Measurements from ENCODE around the gene SFMBT2.

Gene SFMBT2

GRCh38 chr10:7410862-7411670, at the start of gene SFMBT2:
Gene SFMBT2, minus strand, starts transcription at chr10:7411034. Its CDS starts 29,136 bp downstream, at chr10:7381898.
- DNase-seq (ENCODE audit: low read depth in 2 of 2, low spot score in 1 of 2), result peak in 1 of 2 donors; percentile 5

DNA sequence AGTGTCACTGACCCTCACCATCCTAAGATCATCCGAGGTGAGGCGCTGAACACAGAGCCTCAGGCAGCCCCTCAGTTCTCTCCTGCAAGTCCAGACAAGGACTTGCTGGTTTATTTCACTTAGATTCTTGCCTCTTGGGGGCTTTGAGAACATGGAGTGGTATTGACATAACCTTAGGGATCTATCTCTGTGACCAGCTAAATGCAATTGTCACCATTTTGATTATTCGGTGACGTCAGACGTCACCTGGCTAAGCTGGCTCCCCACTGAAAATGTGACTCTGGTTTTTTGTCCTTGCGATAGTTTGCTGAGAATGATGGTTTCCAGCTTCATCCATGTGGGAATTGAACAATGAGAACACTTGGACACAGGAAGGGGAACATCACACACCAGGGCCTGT, 49.2 kb upstream of the SFMBT2 start:
- DNase-seq (ENCODE audit: low read depth in 2 of 2, low spot score in 1 of 2), result no peak

DNA sequence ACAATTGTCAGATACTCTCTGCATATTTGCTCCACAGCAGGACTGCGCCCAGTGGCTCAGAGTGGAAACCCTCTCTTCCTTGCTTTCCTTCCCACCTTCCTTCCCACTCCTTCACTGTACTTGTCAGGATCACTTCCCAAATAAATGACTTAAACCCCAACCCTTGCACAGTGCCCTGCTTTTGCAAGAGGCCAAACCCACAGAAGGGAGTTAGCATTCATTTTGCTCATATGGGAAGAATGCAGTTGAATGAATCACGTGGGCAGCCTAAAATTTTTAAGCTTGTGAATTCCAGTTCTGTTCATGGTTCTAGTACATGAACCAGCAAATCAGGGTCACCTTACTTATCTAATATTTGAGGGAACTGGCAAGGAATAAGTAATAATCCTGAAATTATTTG, 47.7 kb upstream of the SFMBT2 start:
- DNase-seq (ENCODE audit: low read depth in 2 of 2, low spot score in 1 of 2), result no peak

DNA sequence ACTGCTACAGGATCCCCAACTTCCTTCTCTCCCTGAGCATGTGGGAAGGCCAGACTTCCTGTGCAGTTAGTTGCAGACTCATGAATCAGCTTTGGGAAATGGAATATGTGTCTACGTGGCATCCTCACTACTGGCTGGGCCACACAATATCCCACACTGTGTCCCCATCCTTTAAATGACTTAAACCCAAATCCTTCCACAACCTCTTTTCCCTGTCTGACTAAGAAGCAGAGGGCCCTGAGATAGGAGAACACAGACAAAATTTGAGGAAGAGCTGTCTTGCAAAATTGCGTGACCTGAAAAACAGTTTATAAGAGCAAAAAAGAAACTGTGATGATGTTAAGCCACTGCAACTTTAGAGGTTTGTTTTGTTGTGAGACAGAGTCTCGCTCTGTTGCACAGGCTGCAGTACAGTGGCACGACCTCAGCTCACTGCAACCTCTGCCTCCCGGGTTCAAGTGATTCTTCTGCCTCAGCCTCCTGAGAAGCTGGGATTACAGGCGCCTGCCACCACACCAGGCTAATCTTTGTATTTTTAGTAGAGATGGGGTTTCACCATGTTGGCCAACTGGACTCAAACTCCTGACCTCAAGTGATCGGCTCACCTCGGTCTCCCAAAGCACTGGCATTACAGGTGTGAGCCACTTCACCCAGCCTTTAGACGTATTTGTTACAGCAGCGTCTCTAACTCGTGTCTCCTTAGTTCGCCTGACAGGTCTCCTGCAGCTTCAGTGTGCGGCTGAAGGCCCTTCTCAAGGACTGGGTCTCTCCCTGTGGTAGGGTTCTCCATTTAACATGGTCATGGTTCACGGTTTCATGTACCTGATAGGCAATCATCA, 46.9 kb upstream of the SFMBT2 start:
- DNase-seq (ENCODE audit: low read depth in 2 of 2, low spot score in 1 of 2), result no peak

- no peak for DNase-seq (ENCODE audit: low read depth in 2 of 2, low spot score in 1 of 2)
These were observed 38.3 kb upstream of the SFMBT2 start for GRCh38 chr10:7449063-7449695.

GRCh38 chr10:7445474-7446185, 34.8 kb upstream of the SFMBT2 start:
- no peak for DNase-seq (ENCODE audit: low read depth in 2 of 2, low spot score in 1 of 2)

DNA sequence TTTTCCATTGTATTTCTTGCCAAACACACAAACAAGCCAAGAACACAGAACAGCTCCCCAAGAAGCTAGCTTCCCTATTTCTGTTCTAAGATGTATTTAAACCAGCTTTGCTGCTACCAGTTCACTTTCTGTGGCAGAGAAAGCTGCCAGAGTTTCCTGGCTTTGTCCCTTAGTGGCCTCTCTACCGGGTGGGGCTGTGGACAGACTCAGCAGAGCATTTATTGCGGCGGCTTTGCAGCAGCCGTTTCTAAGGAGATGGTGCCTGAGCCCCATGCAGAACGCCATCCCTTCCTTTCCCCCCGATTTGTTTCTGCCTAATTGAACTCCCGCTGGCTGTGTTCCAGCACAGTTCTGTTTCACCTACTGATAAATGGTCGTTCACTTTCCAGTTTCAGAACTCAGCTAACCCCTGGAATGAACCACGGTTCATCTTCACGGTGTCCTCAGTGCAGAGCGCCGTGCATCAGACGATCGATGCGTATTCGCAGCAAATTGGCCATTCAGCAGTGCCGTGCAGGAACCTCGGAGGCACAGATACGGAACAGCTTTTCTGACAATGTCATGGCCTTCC, 33.8 kb upstream of the SFMBT2 start:
- no peak for DNase-seq (ENCODE audit: low read depth in 2 of 2, low spot score in 1 of 2)

DNA sequence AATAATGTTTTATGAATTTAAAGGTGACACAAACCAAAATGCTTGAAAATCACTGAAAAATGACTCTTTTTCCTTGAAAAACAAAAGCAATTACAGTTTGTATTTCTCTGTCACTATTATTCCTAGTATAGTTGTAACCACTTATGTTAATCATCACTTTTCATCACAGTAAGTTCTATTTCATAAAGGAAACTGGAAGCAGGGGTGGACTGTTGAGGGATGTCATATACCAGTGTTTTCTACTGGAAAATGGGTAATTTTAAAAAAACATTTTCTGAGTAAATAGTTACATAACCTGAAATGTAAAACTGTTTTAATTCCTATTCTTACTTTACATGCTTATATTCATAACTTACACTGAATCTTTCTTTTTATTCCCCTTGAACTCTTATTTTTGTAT, 32.2 kb upstream of the SFMBT2 start:
- no peak for DNase-seq (ENCODE audit: low read depth in 2 of 2, low spot score in 1 of 2)

GRCh38 chr10:7441403-7442147, 30.7 kb upstream of the SFMBT2 start:
- no peak for DNase-seq (ENCODE audit: low read depth in 2 of 2, low spot score in 1 of 2)

- DNase-seq (ENCODE audit: low read depth in 2 of 2, low spot score in 1 of 2), result no peak
These were observed 28.9 kb upstream of the SFMBT2 start for GRCh38 chr10:7439696-7440095.

GRCh38 chr10:7438196-7438986, 27.6 kb upstream of the SFMBT2 start:
- no peak for DNase-seq (ENCODE audit: low read depth in 2 of 2, low spot score in 1 of 2)

DNA sequence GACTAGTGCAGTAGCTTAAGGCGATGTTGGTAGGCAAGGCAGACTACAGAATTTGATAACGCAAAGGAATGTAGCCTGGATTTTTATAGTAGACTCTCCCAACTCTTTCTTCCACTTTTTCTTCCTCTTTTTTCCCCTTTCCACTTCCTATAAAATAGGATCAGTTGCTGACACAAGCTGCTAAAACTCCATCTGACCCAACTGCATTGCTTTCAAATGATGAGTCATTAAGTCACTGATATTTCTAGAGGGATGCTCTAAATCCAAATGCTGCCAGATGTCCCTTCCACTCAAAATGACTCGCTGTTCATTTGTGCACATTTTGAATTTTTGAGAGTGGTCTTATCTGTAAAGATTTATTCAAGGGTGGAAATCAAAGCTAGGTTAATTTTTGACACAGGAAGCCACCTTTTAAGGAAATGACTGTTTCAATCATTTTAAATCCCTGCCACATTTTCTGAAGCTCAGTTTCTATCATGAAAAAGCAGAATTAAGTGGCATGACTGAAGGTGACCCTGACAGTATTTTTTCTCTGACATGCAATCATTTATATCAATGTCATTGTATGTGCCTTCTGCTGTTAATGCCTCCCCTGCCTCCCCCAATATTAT, 25.8 kb upstream of the SFMBT2 start:
- DNase-seq (ENCODE audit: low read depth in 2 of 2, low spot score in 1 of 2), result no peak

- DNase-seq (ENCODE audit: low read depth in 2 of 2, low spot score in 1 of 2), result no peak
These were observed 24.8 kb upstream of the SFMBT2 start for GRCh38 chr10:7435674-7436073.

DNA sequence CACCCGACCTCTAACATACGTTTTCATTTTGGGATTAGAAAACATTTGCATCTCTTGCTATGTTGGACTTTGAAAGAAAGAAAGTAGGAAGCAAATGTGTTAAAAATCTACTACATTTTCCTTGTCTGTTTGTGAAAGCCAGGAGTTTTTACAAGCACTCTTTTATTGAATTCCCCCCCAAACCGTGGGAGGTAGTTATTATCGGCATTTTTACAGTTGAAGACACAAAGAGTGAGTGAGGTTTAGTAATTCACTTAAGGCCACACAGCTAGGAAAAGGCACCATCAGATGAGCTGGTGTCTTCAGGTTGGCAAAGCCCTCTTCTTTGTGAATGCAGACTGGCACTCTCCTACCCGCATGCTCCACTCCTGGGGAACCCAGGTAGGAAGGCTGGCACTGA, 23.5 kb upstream of the SFMBT2 start:
- DNase-seq (ENCODE audit: low read depth in 2 of 2, low spot score in 1 of 2), result no peak

DNA sequence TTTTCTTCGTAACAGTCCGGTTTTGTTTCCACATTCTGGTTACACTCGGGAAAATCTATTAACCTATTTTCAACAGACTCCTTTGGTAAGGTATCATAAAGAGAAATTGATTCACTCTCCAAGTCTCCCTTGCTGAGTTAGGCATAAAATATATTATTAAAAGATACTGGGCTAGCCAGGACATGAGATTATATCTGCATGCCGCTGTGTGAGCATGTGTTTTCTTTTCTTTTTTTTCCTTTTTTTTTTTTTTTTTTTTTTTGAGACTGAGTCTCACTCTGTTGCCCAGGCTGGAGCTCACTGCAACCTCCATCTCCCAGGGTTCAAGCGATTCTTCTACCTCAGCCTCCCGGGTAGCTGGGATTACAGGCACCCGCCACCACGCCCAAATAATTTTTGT, 23.0 kb upstream of the SFMBT2 start:
- DNase-seq (ENCODE audit: low read depth in 2 of 2, low spot score in 1 of 2), result no peak

DNA sequence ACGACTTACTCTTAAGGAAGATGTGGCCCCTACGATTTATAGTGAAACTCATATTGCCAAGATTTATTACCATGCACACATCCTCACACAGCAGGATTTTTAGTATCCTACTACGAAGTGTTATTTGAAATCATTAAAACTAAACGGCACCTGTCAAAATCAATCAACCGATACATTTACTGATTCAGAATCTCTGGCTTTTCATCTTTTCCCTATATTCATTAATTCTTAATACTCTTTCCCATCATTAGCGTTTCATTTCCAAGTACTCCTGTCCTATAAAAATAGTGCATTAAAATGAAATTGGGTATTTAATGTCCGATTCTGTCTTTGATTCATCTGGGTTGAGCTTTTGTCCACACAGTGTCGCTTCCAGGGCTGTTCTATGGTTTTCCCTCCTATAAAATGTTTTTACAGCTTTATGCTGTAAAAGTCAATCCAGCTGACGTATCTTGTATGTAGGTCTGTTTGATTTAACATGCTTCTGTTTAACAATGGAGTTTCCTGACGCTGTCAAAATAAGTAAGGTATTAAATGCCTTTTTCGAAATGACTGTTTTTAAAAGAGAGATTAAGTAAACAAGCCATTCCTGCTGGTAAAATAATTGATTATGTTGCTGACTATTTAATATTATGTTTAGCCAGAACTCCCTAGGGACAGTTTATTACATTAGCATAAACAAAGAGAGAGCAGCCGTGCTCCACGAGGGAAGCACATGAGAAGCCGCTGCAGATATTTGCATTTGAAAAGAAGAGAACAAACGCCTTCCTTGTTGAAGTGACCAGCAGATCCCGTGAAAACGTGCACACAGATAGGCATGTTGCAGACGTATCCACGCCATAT, 22.3 kb upstream of the SFMBT2 start:
- DNase-seq (ENCODE audit: low read depth in 2 of 2, low spot score in 1 of 2), result no peak

- no peak for DNase-seq (ENCODE audit: low read depth in 2 of 2, low spot score in 1 of 2)
These were observed 18.0 kb upstream of the SFMBT2 start for GRCh38 chr10:7428673-7429350.

All from stimulated activated CD8-positive, alpha-beta memory T cell treated with anti-CD3 and anti-CD28 coated beads, Interleukin-4, amount 100 ng/mL, for 4 hours (primary cell).